Coronary artery (tissue), 2 donors: ENCODE results near the gene SF3B6.

ENCODE experiments used
- DNase-seq: peaks from one replicate; pipeline ENCODE4 v3.0.0-alpha.2; 2017; ENCODE audit warnings: low spot score
- H3K27ac ChIP-seq, 2 donors: fragments of 200-600 bp; sonication (generic); one replicate each; pipeline ENCODE4 v1.5.1; 2016 to 2019
- H3K4me3 ChIP-seq: fragments of 200-600 bp; sonication (generic); 2 replicates; pipeline ENCODE4 v1.5.1; 2016; ENCODE audit warnings: mild to moderate bottlenecking, moderate library complexity
- CTCF ChIP-seq: fragments of 200-600 bp; sonication (generic); IDR thresholded peaks from one replicate; pipeline ENCODE4 v1.5.1; 2019; ENCODE audit warnings: antibody characterized with exemption

SF3B6 gene

GRCh38 chr2:24065341-24065740 is 10.8 kb downstream of the SF3B6 start:
- Histone ChIP-seq H3K4me3 (no peak overlapping the region), H3K27ac (no peak overlapping the region)
- TF ChIP-seq CTCF, result no peak
- no peak for DNase-seq

DNA sequence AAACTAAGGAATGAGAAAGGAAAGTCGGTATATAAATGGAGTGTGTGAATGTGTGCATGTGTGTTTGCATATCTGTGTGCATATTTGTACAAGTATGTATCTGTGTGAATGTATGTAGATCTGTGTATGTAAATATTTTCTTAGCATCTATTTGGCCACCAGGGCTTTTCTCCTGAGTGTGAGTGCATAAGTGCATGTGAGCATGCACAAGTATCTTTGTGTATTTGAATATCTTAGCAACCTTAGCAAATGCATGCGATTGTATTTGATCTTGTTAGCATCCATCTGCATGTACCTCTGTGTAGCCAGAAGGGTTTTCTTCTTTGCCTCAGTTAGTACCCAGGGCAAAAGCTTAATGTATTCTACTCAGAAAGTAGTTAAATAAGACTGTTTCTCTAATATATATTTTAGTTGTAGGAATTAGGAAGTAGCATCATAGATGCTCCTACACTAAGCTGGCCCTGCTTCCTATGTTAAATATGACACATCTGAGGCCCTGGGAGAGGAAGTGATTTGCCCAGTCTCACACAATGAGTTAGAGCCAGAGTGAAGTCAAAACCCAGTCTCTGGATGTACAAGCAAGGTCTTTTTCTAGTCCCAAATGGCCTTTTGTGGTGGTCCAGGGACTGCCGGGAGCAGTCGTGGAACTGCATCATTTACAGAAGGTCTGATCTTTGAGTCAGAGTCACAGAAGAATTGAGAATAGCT is 17.4 kb downstream of the SF3B6 start:
- Histone ChIP-seq H3K4me3 (no peak overlapping the region), H3K27ac (no peak overlapping the region)
- TF ChIP-seq CTCF, result no peak
- DNase-seq, result no peak

DNA sequence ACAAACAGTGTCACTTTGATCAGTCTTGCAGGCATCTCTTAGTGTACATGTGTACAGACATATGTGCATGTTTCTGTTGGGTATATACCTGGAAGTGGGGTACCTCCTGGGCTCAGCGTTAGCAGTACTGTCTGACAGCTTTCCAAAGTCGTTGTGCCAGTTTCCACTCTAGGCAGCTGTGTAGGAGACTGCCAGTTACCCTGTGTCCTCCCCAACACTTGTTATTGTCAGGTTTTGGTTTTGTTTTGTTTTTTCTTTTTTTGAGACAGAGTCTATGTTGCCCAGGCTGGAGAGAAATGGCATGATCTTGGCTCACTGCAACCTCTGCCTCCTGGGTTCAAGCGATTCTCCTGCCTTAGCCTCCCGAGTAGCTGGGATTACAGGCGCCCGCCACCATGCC is 20.4 kb downstream of the SF3B6 start:
- no peak for DNase-seq
- Histone ChIP-seq H3K27ac (no peak overlapping the region), H3K4me3 (no peak overlapping the region)

DNA sequence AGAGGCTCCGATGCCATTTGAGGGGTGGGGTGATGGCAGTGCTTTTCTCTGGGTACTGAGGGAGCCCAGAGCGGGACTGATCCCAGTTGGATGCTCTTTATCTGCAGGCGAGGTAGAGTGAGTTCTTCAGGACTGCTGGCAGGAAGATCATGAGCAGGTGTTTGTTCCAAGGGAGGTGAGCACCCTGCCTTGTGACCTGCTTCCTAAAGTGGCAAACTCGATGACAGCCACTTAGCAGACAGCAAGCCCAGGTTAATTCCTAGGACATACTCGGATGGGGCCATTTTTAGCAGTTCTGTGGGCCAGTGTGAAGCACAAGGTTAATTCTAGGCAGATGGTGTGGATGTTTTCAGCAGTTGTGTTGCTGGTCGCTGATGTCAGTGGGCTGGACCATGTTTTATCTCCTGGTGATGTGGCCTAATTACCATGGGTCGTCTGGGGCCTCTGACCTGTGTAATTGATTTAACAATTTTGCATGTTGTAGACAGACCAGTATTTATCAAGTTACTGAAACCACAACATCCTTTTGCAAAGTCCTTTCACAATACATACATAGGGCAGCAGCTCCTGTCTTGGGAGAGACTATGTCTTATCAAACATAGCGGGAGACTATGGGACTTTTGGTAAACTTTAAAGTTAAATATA is 21.6 kb downstream of the SF3B6 start:
- H3K4me3 ChIP-seq, result no peak overlapping the region
- TF ChIP-seq CTCF, result no peak
- DNase-seq, result no peak
- no peak overlapping the region for H3K27ac ChIP-seq

More for the DNA sequence above, 20.4 kb downstream of the SF3B6 start:
- TF ChIP-seq CTCF, result no peak

GRCh38 chr2:24052951-24053350 is 23.2 kb downstream of the SF3B6 start:
- no peak overlapping the region for H3K27ac ChIP-seq
- no peak for DNase-seq
- no peak overlapping the region for H3K4me3 ChIP-seq
- TF ChIP-seq CTCF, result no peak

GRCh38 chr2:24051833-24052232 is 24.3 kb downstream of the SF3B6 start:
- DNase-seq, result no peak
- TF ChIP-seq CTCF, result no peak
- no peak overlapping the region for H3K4me3 ChIP-seq
- H3K27ac ChIP-seq, result no peak overlapping the region
